Fibroblast of villous mesenchyme (primary cell): ENCODE results near the gene GPATCH1. TPM values are rescaled to one million over a fixed set of nuclear protein-coding genes. Genes with fewer than 3 reads are reported as not detected.

Experiments
- DNase-seq: peaks from one replicate; pipeline ENCODE4 v3.0.0-alpha.2; 2010; ENCODE audit warnings: low read depth
- H3K4me3 ChIP-seq: 2 replicates; pipeline ENCODE4 v1.5.1; 2011; ENCODE audit warnings: low read depth, mild to moderate bottlenecking, low read length
- CTCF ChIP-seq: IDR thresholded peaks from 2 replicates; pipeline ENCODE4 v1.5.1; 2012; ENCODE audit warnings: low read depth, mild to moderate bottlenecking, low read length; ENCODE audit not compliant: insufficient read depth
- total RNA-seq: library from RNA; depleted of rRNA; stranded (reverse); fragments of >200 nt; gene quantifications from 2 replicates; pipeline ENCODE4 v1.2.3, GENCODE V29; 2012

The GPATCH1 gene
- total RNA-seq, 1 donor, result 7.8 TPM

DNA sequence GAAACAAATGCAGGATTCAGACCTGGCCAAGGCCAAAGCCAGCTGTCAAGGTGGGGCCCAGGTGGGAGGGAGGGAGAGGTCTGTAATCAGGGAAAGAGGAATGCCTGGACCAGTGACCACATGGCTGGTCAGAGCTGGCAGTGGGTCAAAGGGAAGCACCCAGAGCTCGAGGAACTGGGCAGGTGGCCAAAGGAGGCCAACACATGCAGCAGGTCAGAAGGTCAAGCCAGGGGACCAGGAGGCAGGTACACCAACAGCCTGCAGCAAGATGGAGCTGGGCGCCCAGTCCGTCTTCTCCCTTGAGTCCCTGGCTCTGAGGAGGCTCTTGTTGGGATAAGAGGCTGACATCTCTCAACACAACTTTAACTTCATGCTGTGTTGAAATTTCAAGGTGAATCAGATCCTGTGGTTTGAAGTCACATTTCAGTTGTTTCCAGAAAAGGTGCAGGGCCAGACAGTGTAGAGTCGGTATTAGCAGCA lies 17.1 kb downstream of the GPATCH1 start:
- no peak overlapping the region for H3K4me3 ChIP-seq
- no peak for DNase-seq
- TF ChIP-seq CTCF, result no peak

DNA sequence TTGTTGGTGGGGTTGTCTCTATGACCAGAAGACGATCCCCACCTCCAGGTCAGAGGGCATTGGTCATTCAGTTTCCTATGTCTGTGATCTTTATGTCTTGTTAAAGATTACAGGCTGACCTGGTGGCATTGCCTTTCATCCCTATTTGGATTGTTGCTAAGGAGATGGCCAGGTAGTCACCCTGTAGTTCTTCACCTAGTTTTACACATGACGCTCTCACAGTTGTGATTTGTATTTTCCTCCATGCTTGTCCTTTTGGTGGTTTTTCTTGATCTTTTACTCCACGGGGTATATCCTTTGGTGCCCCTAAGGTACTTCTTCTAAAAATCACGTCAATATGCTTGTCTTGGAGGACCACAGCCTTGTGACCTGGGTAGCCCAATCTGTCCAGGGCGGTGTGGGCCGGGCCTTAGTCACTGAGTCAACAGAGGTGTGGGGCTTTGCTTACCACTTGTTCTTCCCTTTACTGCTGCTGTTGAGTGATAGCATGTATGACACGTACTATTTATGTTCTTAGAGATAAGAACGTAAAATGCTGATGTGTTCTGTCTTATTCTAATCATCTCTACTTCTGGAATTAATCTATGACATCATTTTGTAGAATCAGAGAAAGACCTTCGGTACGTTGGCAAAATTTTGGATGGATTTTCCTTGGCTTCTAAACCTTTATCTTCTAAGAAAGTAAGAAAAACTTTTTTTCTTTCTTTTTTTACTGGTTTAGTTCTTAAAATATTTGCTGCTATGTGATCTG lies 20.1 kb downstream of the GPATCH1 start:
- no peak for DNase-seq
- no peak overlapping the region for H3K4me3 ChIP-seq
- no peak for TF ChIP-seq CTCF

GRCh38 chr19:33102893-33103292 lies 21.9 kb downstream of the GPATCH1 start:
- TF ChIP-seq CTCF, result no peak
- no peak overlapping the region for H3K4me3 ChIP-seq
- no peak for DNase-seq

GRCh38 chr19:33108161-33108560 lies 27.2 kb downstream of the GPATCH1 start:
- no peak for TF ChIP-seq CTCF
- no peak overlapping the region for H3K4me3 ChIP-seq
- no peak for DNase-seq

DNA sequence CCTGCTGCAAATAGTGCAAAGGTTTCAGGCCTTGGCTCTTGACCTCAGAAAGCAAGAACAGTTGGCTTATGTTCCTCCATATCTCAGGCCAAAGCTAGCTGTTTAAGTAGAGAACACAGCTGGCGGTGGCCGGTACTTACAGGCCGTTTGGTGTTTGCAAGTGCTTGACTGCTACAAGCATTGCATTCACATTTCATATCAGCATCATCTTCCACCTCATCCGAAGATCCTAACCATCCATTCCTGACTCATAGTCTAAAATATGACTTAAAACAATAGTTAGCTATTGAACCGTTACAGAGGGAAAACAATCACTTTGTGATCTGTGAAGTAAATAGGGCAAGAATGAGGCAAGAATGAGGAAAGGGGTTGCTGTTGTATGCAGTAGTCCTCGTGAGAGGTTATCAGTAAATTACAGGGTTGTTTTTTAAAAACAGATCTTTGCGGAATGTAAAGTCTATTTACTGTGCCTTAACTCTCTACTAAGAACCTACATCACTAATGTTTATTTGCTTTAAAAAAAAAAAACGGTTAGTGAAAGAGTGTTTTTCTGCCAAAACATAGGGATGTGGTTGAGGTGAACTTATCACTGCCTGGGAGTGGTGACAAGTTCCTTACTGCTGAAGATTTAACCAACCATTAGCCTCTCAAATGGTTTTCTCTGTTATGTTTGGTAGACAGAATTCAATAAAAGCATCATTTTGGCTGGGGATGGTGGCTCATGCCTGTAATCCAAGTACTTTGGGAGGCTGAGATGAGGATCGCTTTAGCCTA lies 29.3 kb downstream of the GPATCH1 start:
- no peak for TF ChIP-seq CTCF
- no peak overlapping the region for H3K4me3 ChIP-seq
- peak; percentile 22 for DNase-seq

DNA sequence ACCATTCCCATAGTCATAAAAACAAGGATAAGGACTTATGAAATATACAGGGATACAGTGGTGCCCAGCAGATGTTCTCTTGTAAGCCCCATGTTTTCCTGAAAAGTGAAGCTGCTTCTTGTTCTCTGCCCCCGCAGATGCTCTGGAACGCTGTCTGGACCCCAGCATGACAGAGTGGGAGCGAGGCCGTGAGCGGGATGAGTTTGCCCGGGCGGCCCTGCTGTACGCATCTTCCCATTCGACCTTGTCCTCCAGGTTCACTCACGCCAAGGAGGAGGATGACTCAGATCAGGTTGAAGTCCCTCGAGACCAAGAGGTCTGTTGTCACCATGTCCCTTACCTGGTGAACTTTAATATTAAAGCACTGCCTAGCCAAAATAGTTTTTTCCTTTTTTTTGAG lies 30.6 kb downstream of the GPATCH1 start:
- TF ChIP-seq CTCF, result no peak

More for the DNA sequence above, 30.6 kb downstream of the GPATCH1 start:
- no peak overlapping the region for H3K4me3 ChIP-seq
- no peak for DNase-seq
